OCI-LY3 (cell line): ENCODE measurements around the gene CDC25A.
A peak's percentile ranks its signal among the peaks of the same experiment; 100 is the strongest.

ENCODE experiments used
- H2AFZ ChIP-seq: fragments of 200-600, 300-600 bp; shearing (Covaris generic); 2 replicates; pipeline ENCODE4 v1.6.0; 2014; ENCODE audit warnings: antibody characterized with exemption, low read depth, low read length
- H3K27ac ChIP-seq: fragments of 200-600, 300-600 bp; sonication (generic); 2 replicates; pipeline ENCODE4 v1.5.1; 2014; ENCODE audit warnings: mild to moderate bottlenecking, low read length, moderate library complexity, mixed read lengths
- H3K27me3 ChIP-seq: fragments of 200-600, 300-600 bp; sonication (generic); 2 replicates; pipeline ENCODE4 v1.6.1; 2014; ENCODE audit warnings: low read depth, low read length, mixed read lengths
- H3K36me3 ChIP-seq: fragments of 200-600, 300-600 bp; sonication (generic); replicated peaks from 2 replicates; pipeline ENCODE3; 2014; ENCODE audit warnings: low read depth, low read length, mixed read lengths
- H3K4me1 ChIP-seq: fragments of 300-600, 200-600 bp; sonication (generic); 2 replicates; pipeline ENCODE4 v1.6.1; 2014; ENCODE audit warnings: low read length, mixed read lengths
- H3K4me2 ChIP-seq: fragments of 200-600, 300-600 bp; sonication (generic); 2 replicates; pipeline ENCODE4 v1.6.1; 2014; ENCODE audit warnings: low read length, mixed read lengths
- H3K4me3 ChIP-seq: fragments of 300-600, 200-600 bp; sonication (generic); 2 replicates; pipeline ENCODE4 v1.5.1; 2014; ENCODE audit warnings: antibody characterized with exemption, mild to moderate bottlenecking, low read length, moderate library complexity
- H3K79me2 ChIP-seq: fragments of 300-600, 200-600 bp; shearing (Covaris generic); 2 replicates; pipeline ENCODE4 v1.6.1; 2014; ENCODE audit warnings: mild to moderate bottlenecking, low read length, mixed read lengths
- H3K9ac ChIP-seq: fragments of 300-600, 200-600 bp; shearing (Covaris generic); 2 replicates; pipeline ENCODE4 v1.6.0; 2014; ENCODE audit warnings: mild to moderate bottlenecking, low read length, moderate library complexity
- H3K9me3 ChIP-seq: fragments of 200-600, 300-600 bp; shearing (Covaris generic); 2 replicates; pipeline ENCODE4 v1.6.1; 2014; ENCODE audit warnings: low read length, mixed read lengths; ENCODE audit not compliant: insufficient read depth
- H4K20me1 ChIP-seq: fragments of 200-600, 300-600 bp; sonication (generic); 2 replicates; pipeline ENCODE4 v1.6.1; 2016; ENCODE audit warnings: low read length, mixed read lengths; ENCODE audit not compliant: insufficient read depth
- CTCF ChIP-seq: fragments of 200-600, 300-600 bp; sonication (generic); IDR thresholded peaks from 2 replicates; pipeline ENCODE4 v1.5.1; 2014; ENCODE audit warnings: antibody characterized with exemption, low read length, low read depth
- EZH2phosphoT487 ChIP-seq: fragments of 200-600 bp; shearing (Covaris generic); IDR thresholded peaks from 2 replicates; pipeline ENCODE4 v1.6.1; 2018; ENCODE audit warnings: antibody characterized with exemption, mixed run types, low read depth

Gene CDC25A

GRCh38 chr3:48196611-48197010, 8.4 kb upstream of the CDC25A start:
- no peaks in the 10 kb centered on the region for H3K79me2 ChIP-seq
- no peaks in the 10 kb centered on the region for H3K27me3 ChIP-seq
- H3K9me3 ChIP-seq: no peaks in the 10 kb centered on the region
- no peak for TF ChIP-seq CTCF
- no peak for TF ChIP-seq EZH2phosphoT487
- no peaks in the 10 kb centered on the region for H3K36me3 ChIP-seq
- H3K9ac ChIP-seq: no peak overlapping the region
- no peak overlapping the region for H3K4me2 ChIP-seq
- H3K4me3 ChIP-seq: no peak overlapping the region
- H3K4me1 ChIP-seq: peaks cover 14% of the 10 kb centered on the region
- H3K27ac ChIP-seq: no peak overlapping the region
- H4K20me1 ChIP-seq: no peaks in the 10 kb centered on the region
- no peak overlapping the region for H2AFZ ChIP-seq

- Histone ChIP-seq H4K20me1 (no peaks in the 10 kb centered on the region), H3K27ac (no peak overlapping the region), H3K27me3 (no peaks in the 10 kb centered on the region), H3K9me3 (no peaks in the 10 kb centered on the region), H3K79me2 (no peaks in the 10 kb centered on the region), H3K36me3 (no peaks in the 10 kb centered on the region), H3K4me1 (peaks cover 14% of the 10 kb centered on the region), H3K4me3 (peak overlapping the region; percentile 38; the same call in 1 of the 2 replicates), H2AFZ (peak overlapping the region; percentile 73), H3K4me2 (peak overlapping the region; percentile 66), H3K9ac (peak overlapping the region; percentile 0; the same call in 1 of the 2 replicates)
- peak; percentile 97 for TF ChIP-seq CTCF
- no peak for TF ChIP-seq EZH2phosphoT487
Measured at GRCh38 chr3:48194446-48195071, 6.3 kb upstream of the CDC25A start.

DNA sequence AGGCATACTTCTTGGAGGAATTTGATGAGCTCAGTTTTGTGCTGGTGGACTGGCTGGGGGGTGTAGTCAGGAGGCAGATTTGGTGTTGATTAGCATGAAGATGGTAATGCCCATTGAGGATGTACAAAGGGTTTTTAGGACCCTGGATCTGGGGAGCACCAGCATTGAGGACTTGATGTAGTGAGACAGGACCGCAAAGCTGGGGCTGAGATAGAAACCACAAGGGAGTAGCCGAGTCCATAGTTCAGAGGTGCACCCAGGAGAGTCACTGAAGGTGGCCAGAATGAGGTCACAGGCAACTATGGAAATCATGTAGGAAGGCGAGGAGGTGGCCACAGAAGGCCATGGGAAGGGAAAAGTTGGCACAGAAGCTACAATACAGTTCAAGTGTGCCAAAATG, 2.7 kb upstream of the CDC25A start:
- Histone ChIP-seq H3K9ac (no peak overlapping the region), H3K27ac (no peak overlapping the region), H3K4me2 (no peak overlapping the region)

GRCh38 chr3:48189321-48189720, 1.1 kb upstream of the CDC25A start:
- Histone ChIP-seq H3K4me3 (peak overlapping the region; percentile 83; the same call in 1 of the 2 replicates), H3K9me3 (no peaks in the 10 kb centered on the region), H2AFZ (peak overlapping the region; percentile 89), H3K27me3 (no peaks in the 10 kb centered on the region), H3K4me2 (peak overlapping the region; percentile 80), H3K9ac (peak overlapping the region; percentile 75; the same call in 1 of the 2 replicates), H4K20me1 (no peaks in the 10 kb centered on the region), H3K27ac (no peak overlapping the region), H3K79me2 (peaks cover 39% of the 10 kb centered on the region), H3K36me3 (peaks cover 24% of the 10 kb centered on the region), H3K4me1 (peaks cover 13% of the 10 kb centered on the region)
- TF ChIP-seq EZH2phosphoT487 (no peak), CTCF (no peak)

More for the DNA sequence above, 2.7 kb upstream of the CDC25A start:
- Histone ChIP-seq H2AFZ (no peak overlapping the region), H3K4me1 (peaks cover 18% of the 10 kb centered on the region), H3K4me3 (no peak overlapping the region), H3K36me3 (peaks cover 10% of the 10 kb centered on the region), H4K20me1 (no peaks in the 10 kb centered on the region), H3K9me3 (no peaks in the 10 kb centered on the region), H3K79me2 (peaks cover 23% of the 10 kb centered on the region), H3K27me3 (no peaks in the 10 kb centered on the region)
- TF ChIP-seq CTCF (no peak), EZH2phosphoT487 (no peak)
